GM23338 (cell line): ENCODE measurements around the gene C6.

Experiments
- CREB1 ChIP-seq: fragments of 250-450 bp; sonication (Bioruptor Pico); IDR thresholded peaks from 2 replicates; pipeline ENCODE4 v1.5.0; 2020; ENCODE audit warnings: low read depth, mild to moderate bottlenecking, moderate library complexity
- ZNF331 ChIP-seq: fragments of 250-450 bp; sonication (Bioruptor Pico); IDR thresholded peaks from 2 replicates; pipeline ENCODE4 v1.5.0; 2020; ENCODE audit warnings: low read depth, mild to moderate bottlenecking, moderate library complexity
- TF ChIP-seq, protein P1 (sequence below), 2 experiments: fragments of 200-600 bp in 1 of 2; sonication (generic) in 1 of 2; conservative IDR thresholded peaks; 2 replicates each; pipeline versions ENCODE4 v1.5.1 to v1.6.1; 2016 to 2017; ENCODE audit warnings: antibody characterized with exemption in 2 of 2, low read depth in 2 of 2, mild to moderate bottlenecking in 2 of 2, moderate library complexity in 1 of 2

DNA sequence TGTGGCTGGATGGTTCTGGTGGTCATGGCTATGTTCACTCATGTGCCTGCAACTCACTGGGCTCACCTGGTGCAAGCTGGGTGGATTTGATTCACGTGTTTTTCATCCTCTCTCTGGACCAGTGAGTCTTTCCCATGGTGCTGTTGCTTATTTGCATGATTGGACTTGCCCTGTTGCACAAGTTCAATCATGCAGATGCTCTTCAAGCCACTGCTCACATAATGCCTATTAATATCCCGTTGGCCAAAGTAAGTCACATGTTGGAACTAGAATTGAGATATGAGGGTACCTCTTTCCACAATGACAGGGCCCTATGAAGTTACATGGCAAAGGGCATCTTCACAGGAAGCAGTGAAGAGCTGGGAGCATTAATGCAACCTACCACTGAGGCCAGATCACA lies 115.7 kb downstream of the C6 start:
- TF ChIP-seq ZNF331 (no peak), CREB1 (CRISPR knock-in tag) (no peak)
- TF ChIP-seq, protein P1, sequence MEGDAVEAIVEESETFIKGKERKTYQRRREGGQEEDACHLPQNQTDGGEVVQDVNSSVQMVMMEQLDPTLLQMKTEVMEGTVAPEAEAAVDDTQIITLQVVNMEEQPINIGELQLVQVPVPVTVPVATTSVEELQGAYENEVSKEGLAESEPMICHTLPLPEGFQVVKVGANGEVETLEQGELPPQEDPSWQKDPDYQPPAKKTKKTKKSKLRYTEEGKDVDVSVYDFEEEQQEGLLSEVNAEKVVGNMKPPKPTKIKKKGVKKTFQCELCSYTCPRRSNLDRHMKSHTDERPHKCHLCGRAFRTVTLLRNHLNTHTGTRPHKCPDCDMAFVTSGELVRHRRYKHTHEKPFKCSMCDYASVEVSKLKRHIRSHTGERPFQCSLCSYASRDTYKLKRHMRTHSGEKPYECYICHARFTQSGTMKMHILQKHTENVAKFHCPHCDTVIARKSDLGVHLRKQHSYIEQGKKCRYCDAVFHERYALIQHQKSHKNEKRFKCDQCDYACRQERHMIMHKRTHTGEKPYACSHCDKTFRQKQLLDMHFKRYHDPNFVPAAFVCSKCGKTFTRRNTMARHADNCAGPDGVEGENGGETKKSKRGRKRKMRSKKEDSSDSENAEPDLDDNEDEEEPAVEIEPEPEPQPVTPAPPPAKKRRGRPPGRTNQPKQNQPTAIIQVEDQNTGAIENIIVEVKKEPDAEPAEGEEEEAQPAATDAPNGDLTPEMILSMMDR (conservative IDR thresholded peaks at IDR 0.05; ENCODE audit: low read depth in 2 of 2): no peak
